T-helper 2 cell treated with Interferon-gamma antibody and Interleukin-4, amounts not matched to agents 100 ng/mL and 5 ng/mL, for 36 hours (primary cell): ENCODE measurements around the gene TNPO1. TPM values are rescaled to one million over a fixed set of nuclear protein-coding genes. Genes with fewer than 3 reads are reported as not detected.
"Not testable (repeated sequence)": the region's sequence is repeated elsewhere in the genome, so short reads cannot be mapped to it uniquely, and the experiment has no call there.

Experiments
- intact Hi-C: fragments of 100-400 bp; cut with micrococcal nuclease; formaldehyde crosslinking; loops from one replicate; pipeline ENCODE4 v1.15.1; 2023
- total RNA-seq: library from RNA; stranded (reverse); gene quantifications from 2 replicates; pipeline ENCODE4 v1.2.3, GENCODE V29; 2022

The TNPO1 gene
- 81.4 and 89.4 TPM in 2 replicates for total RNA-seq

GRCh38 chr5:72816284-72817075 is at the start of gene TNPO1:
TNPO1 (plus strand) TSS chr5:72816661; CDS start chr5:72816738, 77 bp downstream.
- intact Hi-C loops = loop anchor here (1.0 to 10.0 kb wide), 4 partner anchors 32 to 682 kb away; partner anchors contain the start of gene BTF3

GRCh38 chr5:72767289-72768010 is 49.0 kb upstream of the TNPO1 start:
- intact Hi-C loops = no loop called here

GRCh38 chr5:72770266-72770665 is 46.2 kb upstream of the TNPO1 start:
- intact Hi-C loops = no loop called here

- intact Hi-C loops = no loop called here
These were observed 39.8 kb upstream of the TNPO1 start for GRCh38 chr5:72776684-72777083.

- intact Hi-C loops = no loop called here
These were observed 36.9 kb upstream of the TNPO1 start for GRCh38 chr5:72779520-72779919.

GRCh38 chr5:72783354-72783753 is 33.1 kb upstream of the TNPO1 start:
- intact Hi-C loops = no loop called here

GRCh38 chr5:72784129-72784528 is 32.3 kb upstream of the TNPO1 start:
- intact Hi-C loops = no loop called here

GRCh38 chr5:72785801-72786200 is 30.7 kb upstream of the TNPO1 start:
- intact Hi-C loops = no loop called here

GRCh38 chr5:72786676-72787075 is 29.8 kb upstream of the TNPO1 start:
- intact Hi-C loops = no loop called here

GRCh38 chr5:72788866-72789505 is 27.5 kb upstream of the TNPO1 start:
- intact Hi-C loops = no loop called here

GRCh38 chr5:72790186-72790585 is 26.3 kb upstream of the TNPO1 start:
- intact Hi-C loops = no loop called here

GRCh38 chr5:72792662-72793061 is 23.8 kb upstream of the TNPO1 start:
- intact Hi-C loops = not testable (repeated sequence)

- intact Hi-C loops = no loop called here
These were observed 20.5 kb upstream of the TNPO1 start for GRCh38 chr5:72796001-72796400.

GRCh38 chr5:72799721-72800120 is 16.7 kb upstream of the TNPO1 start:
- intact Hi-C loops = no loop called here

GRCh38 chr5:72808637-72809036 is 7.8 kb upstream of the TNPO1 start:
- intact Hi-C loops = not testable (repeated sequence)

GRCh38 chr5:72811849-72812248 is 4.6 kb upstream of the TNPO1 start:
- intact Hi-C loops = loop anchor here (10.0 kb wide), 1 partner anchor 447 kb away; no protein-coding TSS in a partner anchor

GRCh38 chr5:72812488-72812887 is 4.0 kb upstream of the TNPO1 start:
- intact Hi-C loops = loop anchor here (10.0 kb wide), 1 partner anchor 448 kb away; no protein-coding TSS in a partner anchor

- intact Hi-C loops = loop anchor here (10.0 kb wide), 1 partner anchor 449 kb away; no protein-coding TSS in a partner anchor
These were observed 2.4 kb upstream of the TNPO1 start for GRCh38 chr5:72814104-72814503.

- intact Hi-C loops = loop anchor here (10.0 kb wide), 1 partner anchor 450 kb away; no protein-coding TSS in a partner anchor
These were observed 1.6 kb upstream of the TNPO1 start for GRCh38 chr5:72814864-72815263.

GRCh38 chr5:72815580-72816283 is 729 bp upstream of the TNPO1 start:
- intact Hi-C loops = loop anchor here (1.0 to 10.0 kb wide), 3 partner anchors 33 to 683 kb away; partner anchors contain the start of gene BTF3

- intact Hi-C loops = loop anchor here (1.0 to 10.0 kb wide), 3 partner anchors 138 to 682 kb away; partner anchors contain the start of gene BTF3
These were observed 618 bp downstream of the TNPO1 start for GRCh38 chr5:72817076-72817481.
